Measurements from ENCODE around the gene THADA. TPM values are rescaled to one million over a fixed set of nuclear protein-coding genes. Genes with fewer than 3 reads are reported as not detected.

THADA gene
- total RNA-seq, 1 donor from 2014 or later = 19.4 TPM

DNA sequence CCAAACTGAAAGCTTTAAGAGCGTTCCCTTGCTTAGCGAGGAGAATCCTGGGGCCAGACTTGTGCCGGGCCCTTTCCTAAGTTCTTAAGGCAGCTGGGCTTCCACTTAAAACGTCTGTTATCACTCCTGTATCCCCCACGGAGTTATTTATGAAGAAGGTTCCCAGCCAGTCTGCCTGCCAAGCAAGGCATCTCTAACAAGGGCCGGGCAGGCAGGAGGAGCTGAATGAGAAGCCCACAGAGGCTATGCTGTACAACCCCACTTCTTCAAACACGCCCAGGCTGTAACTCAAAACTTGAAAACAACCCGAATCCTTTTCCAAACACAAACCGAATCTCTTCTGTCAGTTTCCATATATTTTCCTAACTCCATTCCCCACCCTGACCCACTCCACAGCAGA lies 330.4 kb downstream of the THADA start:
- Mint-ChIP-seq H3K9me3 (ENCODE audit: unreplicated experiment) (no peaks in the 10 kb centered on the region), H3K36me3 (ENCODE audit: low read depth, unreplicated experiment) (no peaks in the 10 kb centered on the region), H3K4me3 (ENCODE audit: unreplicated experiment) (no peak overlapping the region), H3K27ac (ENCODE audit: unreplicated experiment) (no peak overlapping the region), H3K27me3 (ENCODE audit: unreplicated experiment) (peaks cover 7% of the 10 kb centered on the region), H3K4me1 (ENCODE audit: unreplicated experiment) (peaks cover 28% of the 10 kb centered on the region)
- no peak for TF ChIP-seq CTCF (IDR thresholded peaks at IDR 0.05; ENCODE audit: unreplicated experiment)
- no peak for DNase-seq (ENCODE audit: low spot score)

DNA sequence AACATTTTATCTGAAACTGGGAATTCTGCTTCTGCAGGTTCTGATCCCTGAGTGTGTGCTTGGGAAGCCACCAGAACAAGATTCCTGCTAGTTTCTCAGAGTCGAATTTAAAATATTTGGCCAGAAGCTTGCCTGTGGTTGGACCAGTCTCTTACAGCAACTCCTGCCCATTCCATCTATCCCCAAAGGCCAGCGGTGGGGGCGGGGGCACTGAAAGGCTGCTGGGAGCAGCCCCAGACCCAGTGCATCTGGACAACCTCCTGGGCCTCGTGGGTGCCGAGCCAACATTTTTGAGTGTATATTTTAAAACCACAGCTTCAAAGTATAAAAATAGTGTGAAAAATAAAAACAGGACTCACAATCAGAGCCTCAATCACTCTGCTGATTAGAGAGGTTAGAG lies 330.8 kb downstream of the THADA start:
- DNase-seq (ENCODE audit: low spot score) = no peak
- Mint-ChIP-seq H3K36me3 (ENCODE audit: low read depth, unreplicated experiment) (no peaks in the 10 kb centered on the region), H3K4me1 (ENCODE audit: unreplicated experiment) (peaks cover 24% of the 10 kb centered on the region), H3K9me3 (ENCODE audit: unreplicated experiment) (no peaks in the 10 kb centered on the region), H3K4me3 (ENCODE audit: unreplicated experiment) (no peak overlapping the region), H3K27me3 (ENCODE audit: unreplicated experiment) (peaks cover 5% of the 10 kb centered on the region), H3K27ac (ENCODE audit: unreplicated experiment) (no peak overlapping the region)
- no peak for TF ChIP-seq CTCF (IDR thresholded peaks at IDR 0.05; ENCODE audit: unreplicated experiment)

DNA sequence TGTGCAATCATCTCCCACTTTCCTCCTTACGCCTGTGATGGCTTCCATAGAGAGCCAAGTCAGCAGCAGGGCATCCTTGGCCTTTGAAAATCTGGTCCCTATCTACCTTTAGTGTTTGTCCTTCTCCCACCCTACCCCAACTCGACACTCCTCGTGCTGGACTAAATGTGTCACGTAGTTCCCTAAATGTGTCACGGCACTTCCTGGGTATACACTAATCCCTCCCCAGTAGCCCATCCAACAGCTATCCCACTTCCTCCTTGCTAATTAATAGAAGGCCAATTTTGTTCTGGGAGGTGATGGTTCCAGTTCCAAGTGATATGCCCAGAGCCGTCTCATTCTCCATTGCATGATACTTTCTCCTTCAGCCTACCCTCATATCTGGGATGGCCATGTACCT lies 332.9 kb downstream of the THADA start:
- no peak for DNase-seq (ENCODE audit: low spot score)
- Mint-ChIP-seq H3K9me3 (ENCODE audit: unreplicated experiment) (no peaks in the 10 kb centered on the region), H3K27ac (ENCODE audit: unreplicated experiment) (no peak overlapping the region), H3K4me1 (ENCODE audit: unreplicated experiment) (peaks cover 4% of the 10 kb centered on the region), H3K27me3 (ENCODE audit: unreplicated experiment) (peaks cover 4% of the 10 kb centered on the region), H3K4me3 (ENCODE audit: unreplicated experiment) (no peak overlapping the region), H3K36me3 (ENCODE audit: low read depth, unreplicated experiment) (no peaks in the 10 kb centered on the region)
- TF ChIP-seq CTCF (IDR thresholded peaks at IDR 0.05; ENCODE audit: unreplicated experiment) = no peak

- H3K27me3 Mint-ChIP-seq (ENCODE audit: unreplicated experiment) = peaks cover 4% of the 10 kb centered on the region
- no peak overlapping the region for H3K4me3 Mint-ChIP-seq (ENCODE audit: unreplicated experiment)
- no peak overlapping the region for H3K27ac Mint-ChIP-seq (ENCODE audit: unreplicated experiment)
- no peaks in the 10 kb centered on the region for H3K9me3 Mint-ChIP-seq (ENCODE audit: unreplicated experiment)
- TF ChIP-seq CTCF (IDR thresholded peaks at IDR 0.05; ENCODE audit: unreplicated experiment) = no peak
- H3K36me3 Mint-ChIP-seq (ENCODE audit: low read depth, unreplicated experiment) = no peaks in the 10 kb centered on the region
- DNase-seq (ENCODE audit: low spot score) = no peak
- no peaks in the 10 kb centered on the region for H3K4me1 Mint-ChIP-seq (ENCODE audit: unreplicated experiment)
Observed at GRCh38 chr2:43262239-43262638, 333.6 kb downstream of the THADA start.

- H3K27ac Mint-ChIP-seq (ENCODE audit: unreplicated experiment) = no peak overlapping the region
- H3K4me3 Mint-ChIP-seq (ENCODE audit: unreplicated experiment) = no peak overlapping the region
- no peaks in the 10 kb centered on the region for H3K36me3 Mint-ChIP-seq (ENCODE audit: low read depth, unreplicated experiment)
- no peak for DNase-seq (ENCODE audit: low spot score)
- H3K9me3 Mint-ChIP-seq (ENCODE audit: unreplicated experiment) = no peaks in the 10 kb centered on the region
- H3K27me3 Mint-ChIP-seq (ENCODE audit: unreplicated experiment) = no peaks in the 10 kb centered on the region
- H3K4me1 Mint-ChIP-seq (ENCODE audit: unreplicated experiment) = no peaks in the 10 kb centered on the region
- TF ChIP-seq CTCF (IDR thresholded peaks at IDR 0.05; ENCODE audit: unreplicated experiment) = no peak
Observed at GRCh38 chr2:43259512-43259911, 336.3 kb downstream of the THADA start.
